ENCODE data around the gene TECPR2. TPM values are rescaled to one million over a fixed set of nuclear protein-coding genes. Genes with fewer than 3 reads are reported as not detected.

The TECPR2 gene
- total and polyA plus RNA-seq, 10 of the 15 experiments (the other 5 are each of a cell fraction or from before 2014, with no cell fraction given) = 0.15 to 10.0 (median 3.0) TPM

DNA sequence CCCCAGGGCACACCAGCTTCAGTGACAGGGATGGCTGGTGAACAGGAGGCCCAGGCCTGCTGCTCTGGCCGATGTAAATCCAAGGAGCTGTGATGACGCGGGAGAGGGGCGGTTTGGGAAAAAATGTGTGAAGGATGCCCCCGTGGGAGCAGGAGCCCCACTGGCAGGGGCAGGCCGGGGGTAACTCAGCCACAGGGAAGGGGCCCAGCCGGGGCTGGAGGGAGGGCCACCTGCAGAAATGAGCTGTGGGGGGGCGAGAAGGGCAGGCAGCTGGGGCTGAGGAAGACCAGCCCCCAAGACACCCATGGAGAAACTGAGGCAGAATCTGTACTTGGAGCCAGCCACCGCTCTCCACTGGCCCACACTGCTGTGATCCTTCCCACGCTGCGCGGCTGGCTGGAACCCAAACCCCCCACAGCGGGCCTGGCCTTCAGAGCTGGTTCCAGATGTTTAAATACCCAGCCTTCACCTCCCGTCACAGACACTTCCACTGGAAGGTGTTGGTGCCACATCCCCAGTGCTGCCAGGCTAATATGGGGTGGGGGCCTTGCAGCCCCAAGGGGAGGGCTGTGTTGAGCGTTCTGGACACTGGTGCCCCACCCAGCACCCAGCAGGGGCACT is 175.3 kb downstream of the TECPR2 start (continued):
- TF ChIP-seq RAD51 (IDR thresholded peaks at IDR 0.05) (no peak), SRF (IDR thresholded peaks at IDR 0.05; ENCODE audit: low read depth in 2 of 2, low read length in 2 of 2) (no peak), JUNB (IDR thresholded peaks at IDR 0.05) (no peak)

DNA sequence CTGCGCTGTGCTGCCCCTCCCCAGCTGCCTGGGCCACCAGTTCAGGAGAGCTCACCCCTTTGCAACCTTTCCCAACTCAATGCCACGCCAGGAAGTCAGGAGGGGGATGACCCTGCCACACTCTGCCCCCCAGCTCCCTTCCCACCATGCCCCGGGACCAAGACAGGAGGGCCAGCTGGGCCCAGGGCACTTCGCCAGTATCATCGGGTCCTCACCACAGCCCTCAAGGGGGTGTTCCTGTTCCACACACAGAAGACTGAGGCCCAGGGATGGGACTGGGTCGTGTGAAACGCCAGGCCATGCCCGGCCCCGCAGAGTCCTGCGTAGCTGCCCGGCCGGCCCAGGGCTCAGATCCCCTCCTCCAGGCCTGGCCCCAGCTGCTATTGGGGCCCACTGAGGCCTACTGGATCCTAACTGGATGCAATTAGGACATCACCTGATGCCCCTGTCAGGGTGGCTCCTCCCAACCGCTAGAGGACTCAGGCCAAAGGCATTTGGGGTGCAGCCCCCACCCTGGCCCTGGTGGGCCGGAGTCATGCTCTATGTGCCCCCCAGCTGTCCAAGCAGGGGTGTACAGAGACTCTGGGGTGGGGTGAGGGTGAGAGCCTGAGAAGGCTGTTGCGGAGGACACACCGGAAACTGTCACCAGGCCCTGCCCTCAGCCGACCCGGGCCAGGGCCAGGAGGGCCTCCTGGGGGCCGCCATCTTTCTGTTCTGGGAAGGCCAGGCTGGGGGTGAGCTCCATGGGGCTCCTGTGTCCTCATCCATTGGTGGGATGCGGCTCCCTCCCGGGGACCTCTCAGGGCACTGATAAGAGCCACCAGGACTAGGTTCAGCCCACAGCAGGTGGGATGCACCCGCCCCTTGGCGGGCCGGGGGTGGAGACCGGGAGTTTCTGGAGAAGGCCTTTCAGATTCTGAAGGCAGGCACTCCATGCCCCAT is 176.1 kb downstream of the TECPR2 start:
- Histone ChIP-seq H2AFZ (ENCODE audit: control insufficient read depth, low read depth, low read length) (no peak overlapping the region), H3K27me3 (replicated peaks in 1 of 2; ENCODE audit: control insufficient read depth in 2 of 2, insufficient read depth in 2 of 2, low read length in 1 of 2) (peaks cover 4 to 5% of the 10 kb centered on the region in 2 experiments; a peak in 3 of 4 replicates), H4K20me1 (ENCODE audit: control insufficient read depth, insufficient read depth) (no peaks in the 10 kb centered on the region; the same call in 1 of the 2 replicates), H3K27ac (ENCODE audit: control insufficient read depth, insufficient read depth) (no peak overlapping the region), H3K4me3 (no peak overlapping the region), H3K79me2 (ENCODE audit: control insufficient read depth, insufficient read depth, low read length) (no peaks in the 10 kb centered on the region), H3K36me3 (ENCODE audit: control insufficient read depth in 2 of 2, insufficient read depth in 2 of 2, low read length in 1 of 2) (no peaks in the 10 kb centered on the region), H3K4me2 (ENCODE audit: control insufficient read depth, insufficient read depth) (no peak overlapping the region), H3K4me1 (ENCODE audit: control insufficient read depth, insufficient read depth, low read length) (no peaks in the 10 kb centered on the region), H3K9me3 (replicated peaks; ENCODE audit: control insufficient read depth, insufficient read depth, low read length) (no peaks in the 10 kb centered on the region; the same call in 2 of the 3 replicates), H3K9ac (ENCODE audit: control insufficient read depth, insufficient read depth, low read length) (no peak overlapping the region)
- DNase-seq (ENCODE audit: low read depth, low spot score) (no peak), FAIRE-seq (no peak), ATAC-seq (no peak)
- TF ChIP-seq RAD51 (IDR thresholded peaks at IDR 0.05) = no peak
- no peak for TF ChIP-seq SIX5 (IDR thresholded peaks at IDR 0.05; ENCODE audit: low read depth, low read length, severe bottlenecking)
- TF ChIP-seq, protein P1, sequence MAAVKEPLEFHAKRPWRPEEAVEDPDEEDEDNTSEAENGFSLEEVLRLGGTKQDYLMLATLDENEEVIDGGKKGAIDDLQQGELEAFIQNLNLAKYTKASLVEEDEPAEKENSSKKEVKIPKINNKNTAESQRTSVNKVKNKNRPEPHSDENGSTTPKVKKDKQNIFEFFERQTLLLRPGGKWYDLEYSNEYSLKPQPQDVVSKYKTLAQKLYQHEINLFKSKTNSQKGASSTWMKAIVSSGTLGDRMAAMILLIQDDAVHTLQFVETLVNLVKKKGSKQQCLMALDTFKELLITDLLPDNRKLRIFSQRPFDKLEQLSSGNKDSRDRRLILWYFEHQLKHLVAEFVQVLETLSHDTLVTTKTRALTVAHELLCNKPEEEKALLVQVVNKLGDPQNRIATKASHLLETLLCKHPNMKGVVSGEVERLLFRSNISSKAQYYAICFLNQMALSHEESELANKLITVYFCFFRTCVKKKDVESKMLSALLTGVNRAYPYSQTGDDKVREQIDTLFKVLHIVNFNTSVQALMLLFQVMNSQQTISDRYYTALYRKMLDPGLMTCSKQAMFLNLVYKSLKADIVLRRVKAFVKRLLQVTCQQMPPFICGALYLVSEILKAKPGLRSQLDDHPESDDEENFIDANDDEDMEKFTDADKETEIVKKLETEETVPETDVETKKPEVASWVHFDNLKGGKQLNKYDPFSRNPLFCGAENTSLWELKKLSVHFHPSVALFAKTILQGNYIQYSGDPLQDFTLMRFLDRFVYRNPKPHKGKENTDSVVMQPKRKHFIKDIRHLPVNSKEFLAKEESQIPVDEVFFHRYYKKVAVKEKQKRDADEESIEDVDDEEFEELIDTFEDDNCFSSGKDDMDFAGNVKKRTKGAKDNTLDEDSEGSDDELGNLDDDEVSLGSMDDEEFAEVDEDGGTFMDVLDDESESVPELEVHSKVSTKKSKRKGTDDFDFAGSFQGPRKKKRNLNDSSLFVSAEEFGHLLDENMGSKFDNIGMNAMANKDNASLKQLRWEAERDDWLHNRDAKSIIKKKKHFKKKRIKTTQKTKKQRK (IDR thresholded peaks at IDR 0.05; ENCODE audit: low read depth, low read length) = no peak
- TF ChIP-seq SREBF1 (IDR thresholded peaks at IDR 0.05; ENCODE audit: low read length) = no peak
- TF ChIP-seq SRF (IDR thresholded peaks at IDR 0.05; ENCODE audit: low read depth in 2 of 2, low read length in 2 of 2) = no peak
- TF ChIP-seq SMC3 (IDR thresholded peaks at IDR 0.05; ENCODE audit: borderline replicate concordance, low read length) = no peak
- TF ChIP-seq, protein P2, sequence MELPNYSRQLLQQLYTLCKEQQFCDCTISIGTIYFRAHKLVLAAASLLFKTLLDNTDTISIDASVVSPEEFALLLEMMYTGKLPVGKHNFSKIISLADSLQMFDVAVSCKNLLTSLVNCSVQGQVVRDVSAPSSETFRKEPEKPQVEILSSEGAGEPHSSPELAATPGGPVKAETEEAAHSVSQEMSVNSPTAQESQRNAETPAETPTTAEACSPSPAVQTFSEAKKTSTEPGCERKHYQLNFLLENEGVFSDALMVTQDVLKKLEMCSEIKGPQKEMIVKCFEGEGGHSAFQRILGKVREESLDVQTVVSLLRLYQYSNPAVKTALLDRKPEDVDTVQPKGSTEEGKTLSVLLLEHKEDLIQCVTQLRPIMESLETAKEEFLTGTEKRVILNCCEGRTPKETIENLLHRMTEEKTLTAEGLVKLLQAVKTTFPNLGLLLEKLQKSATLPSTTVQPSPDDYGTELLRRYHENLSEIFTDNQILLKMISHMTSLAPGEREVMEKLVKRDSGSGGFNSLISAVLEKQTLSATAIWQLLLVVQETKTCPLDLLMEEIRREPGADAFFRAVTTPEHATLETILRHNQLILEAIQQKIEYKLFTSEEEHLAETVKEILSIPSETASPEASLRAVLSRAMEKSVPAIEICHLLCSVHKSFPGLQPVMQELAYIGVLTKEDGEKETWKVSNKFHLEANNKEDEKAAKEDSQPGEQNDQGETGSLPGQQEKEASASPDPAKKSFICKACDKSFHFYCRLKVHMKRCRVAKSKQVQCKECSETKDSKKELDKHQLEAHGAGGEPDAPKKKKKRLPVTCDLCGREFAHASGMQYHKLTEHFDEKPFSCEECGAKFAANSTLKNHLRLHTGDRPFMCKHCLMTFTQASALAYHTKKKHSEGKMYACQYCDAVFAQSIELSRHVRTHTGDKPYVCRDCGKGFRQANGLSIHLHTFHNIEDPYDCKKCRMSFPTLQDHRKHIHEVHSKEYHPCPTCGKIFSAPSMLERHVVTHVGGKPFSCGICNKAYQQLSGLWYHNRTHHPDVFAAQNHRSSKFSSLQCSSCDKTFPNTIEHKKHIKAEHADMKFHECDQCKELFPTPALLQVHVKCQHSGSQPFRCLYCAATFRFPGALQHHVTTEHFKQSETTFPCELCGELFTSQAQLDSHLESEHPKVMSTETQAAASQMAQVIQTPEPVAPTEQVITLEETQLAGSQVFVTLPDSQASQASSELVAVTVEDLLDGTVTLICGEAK (IDR thresholded peaks at IDR 0.05; ENCODE audit: borderline replicate concordance) = no peak
- no peak for TF ChIP-seq NBN (IDR thresholded peaks at IDR 0.05)
- TF ChIP-seq NR2F1 (conservative IDR thresholded peaks at IDR 0.05) = no peak
- TF ChIP-seq GATAD2B (conservative IDR thresholded peaks at IDR 0.05; ENCODE audit: low read depth) = no peak
- no peak for TF ChIP-seq EZH2 (IDR thresholded peaks at IDR 0.05; ENCODE audit: borderline replicate concordance, control insufficient read depth, low read depth, low read length)
- in situ Hi-C loops (cut with MboI) (no loop called here), intact Hi-C loops (cut with micrococcal nuclease; ENCODE audit: unreplicated experiment) (no loop called here)
- SMC1A ChIA-PET (ENCODE audit: uncharacterized antibody, unreplicated experiment) = interaction anchor here (0.7 to 0.9 kb wide), 2 partner anchors 9 to 363 kb away, joined by 3 read pairs; no protein-coding TSS in a partner anchor
- CTCF ChIA-PET = interaction anchor here (0.5 kb wide), 1 partner anchor 150 kb away, joined by 3 read pairs; no protein-coding TSS in a partner anchor
- no TSS peak for BruUV-seq (replicated peaks)
- RAD21 ChIA-PET (ENCODE audit: unreplicated experiment) = no interaction called here
- 63% methylated on average over 25 of the region's 25 CpGs for WGBS (ENCODE audit: insufficient coverage, insufficient replicate concordance, low lambda C conversion rate, missing lambda C conversion rate)
- POLR2A ChIA-PET = no interaction called here

Data from GM12878 (cell line).